Smooth muscle cell (in vitro differentiated cells): ENCODE measurements around the gene GNAT1. TPM values are rescaled to one million over a fixed set of nuclear protein-coding genes. Genes with fewer than 3 reads are reported as not detected.
"Not testable (repeated sequence)": the region's sequence is repeated elsewhere in the genome, so short reads cannot be mapped to it uniquely, and the experiment has no call there.

Source experiments
- DNase-seq: peaks from one replicate; lab custom pipeline; 2025; ENCODE audit not compliant: unreplicated experiment; lab: John Stamatoyannopoulos, UW
- H2AFZ ChIP-seq: fragments of 200-600 bp; sonication (generic); 2 replicates; pipeline ENCODE4 v1.6.0; 2016; ENCODE audit warnings: antibody characterized with exemption, low read depth, mild to moderate bottlenecking
- H3F3A ChIP-seq: fragments of 200-600 bp; sonication (generic); 2 replicates; pipeline ENCODE4 v1.6.0; 2017; ENCODE audit warnings: antibody characterized with exemption, low read depth
- H3K27ac ChIP-seq: fragments of 200-600 bp; sonication (generic); 2 replicates; pipeline ENCODE4 v1.5.1; 2016; ENCODE audit warnings: low read depth, mild to moderate bottlenecking
- H3K27me3 ChIP-seq: fragments of 200-600 bp; sonication (generic); 2 replicates; pipeline ENCODE4 v1.6.1; 2016; ENCODE audit warnings: low read depth, mild to moderate bottlenecking
- H3K36me3 ChIP-seq: fragments of 200-600 bp; sonication (generic); 2 replicates; pipeline ENCODE4 v1.5.1; 2016; ENCODE audit warnings: low read depth
- H3K4me1 ChIP-seq: fragments of 200-600 bp; sonication (generic); 2 replicates; pipeline ENCODE4 v1.5.1; 2016; ENCODE audit warnings: low read depth
- H3K4me2 ChIP-seq: fragments of 200-600 bp; sonication (generic); 2 replicates; pipeline ENCODE4 v1.6.0; 2016; ENCODE audit warnings: mild to moderate bottlenecking
- H3K4me3 ChIP-seq: fragments of 200-600 bp; sonication (generic); 2 replicates; pipeline ENCODE4 v1.5.1; 2016; ENCODE audit warnings: mild to moderate bottlenecking
- H3K79me2 ChIP-seq: fragments of 200-600 bp; sonication (generic); 2 replicates; pipeline ENCODE4 v1.6.0; 2016; ENCODE audit warnings: low read depth, mild to moderate bottlenecking
- H3K9ac ChIP-seq: fragments of 200-600 bp; sonication (generic); 2 replicates; pipeline ENCODE4 v1.6.0; 2016; ENCODE audit warnings: low read depth
- H3K9me3 ChIP-seq: fragments of 200-600 bp; sonication (generic); replicated peaks from 2 replicates; pipeline ENCODE4 v1.5.1; 2016; ENCODE audit warnings: low read depth
- H4K20me1 ChIP-seq: fragments of 200-600 bp; sonication (generic); 2 replicates; pipeline ENCODE4 v1.6.0; 2016; ENCODE audit warnings: low read depth
- CTCF ChIP-seq: fragments of 200-600 bp; sonication (generic); IDR thresholded peaks from 2 replicates; pipeline ENCODE4 v1.5.1; 2017; ENCODE audit warnings: borderline replicate concordance, mild to moderate bottlenecking, antibody characterized with exemption; ENCODE audit not compliant: insufficient read depth, poor library complexity, severe bottlenecking
- WGBS: methylation state at CpG from one replicate; pipeline ENCODE4 v1.1.7; 2016; ENCODE audit warnings: low lambda C conversion rate; 5-methylcytosine and 5-hydroxymethylcytosine counted together
- polyA plus RNA-seq: library from polyadenylated mRNA; unstranded; fragments of >200 nt; fragmentation: Nextera tagmentation; extraction: Ambion mirVana; gene quantifications from 2 replicates; pipeline ENCODE4 v1.2.1, GENCODE V29; 2016
- total RNA-seq: library from RNA; depleted of rRNA; stranded (reverse); fragments of >200 nt; gene quantifications from 2 replicates; pipeline ENCODE4 v1.2.3, GENCODE V29; 2014

The GNAT1 gene
- total and polyA plus RNA-seq, 2 experiments from 2014 or later = not detected

GRCh38 chr3:50227390-50228183 lies 36.2 kb downstream of the GNAT1 start:
- TF ChIP-seq CTCF = peak; percentile 82
- Histone ChIP-seq H3K9ac (peak overlapping the region; percentile 35), H3K4me3 (peak overlapping the region; percentile 72), H3K4me1 (peaks cover 10% of the 10 kb centered on the region), H2AFZ (peak overlapping the region; percentile 98), H3K79me2 (no peaks in the 10 kb centered on the region), H3K4me2 (peak overlapping the region; percentile 86), H3K27me3 (no peaks in the 10 kb centered on the region), H3K27ac (peak overlapping the region; percentile 49), H3F3A (no peaks in the 10 kb centered on the region), H3K9me3 (no peaks in the 10 kb centered on the region), H3K36me3 (no peaks in the 10 kb centered on the region), H4K20me1 (no peaks in the 10 kb centered on the region)
- DNase-seq = peak; percentile 74
- 1% methylated on average over 32 of the region's 51 CpGs for WGBS

GRCh38 chr3:50228184-50228763 lies 36.9 kb downstream of the GNAT1 start:
- not testable (repeated sequence) for H3K9me3 ChIP-seq, H3K9ac ChIP-seq, H3K27ac ChIP-seq, H3K79me2 ChIP-seq, H4K20me1 ChIP-seq, H3F3A ChIP-seq, H3K36me3 ChIP-seq, H3K27me3 ChIP-seq, DNase-seq
- peak overlapping the region; percentile 72 for H3K4me3 ChIP-seq
- WGBS = 34% methylated on average over 13 of the region's 15 CpGs
- H2AFZ ChIP-seq = peak overlapping the region; percentile 77
- H3K4me2 ChIP-seq = peak overlapping the region; percentile 86
- peaks cover 15% of the 10 kb centered on the region for H3K4me1 ChIP-seq

- no peak for TF ChIP-seq CTCF
- 88% methylated on average over 3 of the region's 3 CpGs for WGBS
- Histone ChIP-seq H3K4me3 (no peak overlapping the region), H3K4me2 (no peak overlapping the region), H2AFZ (no peak overlapping the region), H3F3A (no peaks in the 10 kb centered on the region), H3K79me2 (no peaks in the 10 kb centered on the region), H3K9ac (no peak overlapping the region), H4K20me1 (no peaks in the 10 kb centered on the region), H3K27me3 (no peaks in the 10 kb centered on the region), H3K4me1 (peaks cover 18% of the 10 kb centered on the region), H3K36me3 (no peaks in the 10 kb centered on the region), H3K27ac (peak overlapping the region; percentile 42), H3K9me3 (no peaks in the 10 kb centered on the region)
- no peak for DNase-seq
Measured at GRCh38 chr3:50229490-50229889, 38.1 kb downstream of the GNAT1 start.

GRCh38 chr3:50230104-50230793 lies 38.8 kb downstream of the GNAT1 start:
- H3K79me2 ChIP-seq = no peaks in the 10 kb centered on the region
- no peaks in the 10 kb centered on the region for H4K20me1 ChIP-seq
- no peak overlapping the region for H2AFZ ChIP-seq
- no peaks in the 10 kb centered on the region for H3K9me3 ChIP-seq
- WGBS = 89% methylated on average over 8 of the region's 8 CpGs
- no peaks in the 10 kb centered on the region for H3F3A ChIP-seq
- DNase-seq = no peak
- no peak overlapping the region for H3K4me3 ChIP-seq
- H3K27ac ChIP-seq = peak overlapping the region; percentile 42
- no peaks in the 10 kb centered on the region for H3K27me3 ChIP-seq
- peaks cover 18% of the 10 kb centered on the region for H3K4me1 ChIP-seq
- H3K4me2 ChIP-seq = no peak overlapping the region
- H3K9ac ChIP-seq = no peak overlapping the region
- TF ChIP-seq CTCF = no peak
- no peaks in the 10 kb centered on the region for H3K36me3 ChIP-seq
